GM23248 (cell line): Measurements from ENCODE around the gene SFR1.

Experiments used
- EZH2 ChIP-seq: fragments of 200-600 bp; sonication (generic); IDR thresholded peaks from 2 replicates; pipeline ENCODE4 v1.6.1; 2018; ENCODE audit warnings: antibody characterized with exemption, mild to moderate bottlenecking; ENCODE audit not compliant: insufficient read depth, poor library complexity, severe bottlenecking
- EZH2phosphoT487 ChIP-seq: fragments of 200-600 bp; sonication (generic); IDR thresholded peaks from 2 replicates; pipeline ENCODE4 v1.6.1; 2018; ENCODE audit warnings: antibody characterized with exemption, moderate library complexity, mild to moderate bottlenecking, low read depth; ENCODE audit not compliant: insufficient read depth

- TF ChIP-seq EZH2 (no peak), EZH2phosphoT487 (no peak)
Observed at GRCh38 chr10:104127411-104127810, 5.4 kb downstream of the SFR1 start.
